ENCODE data around the gene TRIP13.
"Not testable (repeated sequence)": the region's sequence is repeated elsewhere in the genome, so short reads cannot be mapped to it uniquely, and the experiment has no call there.

Gene TRIP13

DNA sequence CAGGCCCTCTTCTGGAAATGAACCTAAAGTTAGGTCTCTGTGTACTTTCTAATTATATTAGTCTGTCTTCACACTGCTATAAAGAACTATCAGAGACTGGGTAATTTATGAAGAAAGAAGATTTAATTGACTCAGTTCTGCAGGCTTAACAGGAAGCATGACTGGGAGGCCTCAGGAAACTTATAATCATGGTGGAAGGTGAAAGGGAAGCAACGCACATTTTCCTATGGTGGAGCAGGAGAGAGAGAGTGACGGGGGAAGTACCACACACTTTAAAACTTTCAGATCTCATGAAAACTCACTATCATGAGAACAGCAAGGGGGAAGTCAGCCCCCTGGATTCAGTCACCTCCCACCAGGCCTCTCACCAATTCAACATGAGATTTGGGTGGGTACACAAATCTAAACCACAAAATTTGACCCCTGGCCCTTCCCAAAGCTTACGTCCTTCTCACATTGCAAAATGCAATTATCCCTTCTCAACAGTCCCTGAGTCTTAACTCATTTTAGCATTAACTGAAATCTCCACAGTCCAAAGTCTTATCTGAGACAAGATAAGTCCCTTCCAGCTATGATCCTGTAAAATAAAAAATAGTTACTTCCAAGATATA, 40.7 kb downstream of the TRIP13 start:
- H3K4me3 ChIP-seq (ENCODE audit: low read depth, low read length) = no peak overlapping the region
- DNase-seq (ENCODE audit: low read depth) = no peak
- TF ChIP-seq, protein P1, sequence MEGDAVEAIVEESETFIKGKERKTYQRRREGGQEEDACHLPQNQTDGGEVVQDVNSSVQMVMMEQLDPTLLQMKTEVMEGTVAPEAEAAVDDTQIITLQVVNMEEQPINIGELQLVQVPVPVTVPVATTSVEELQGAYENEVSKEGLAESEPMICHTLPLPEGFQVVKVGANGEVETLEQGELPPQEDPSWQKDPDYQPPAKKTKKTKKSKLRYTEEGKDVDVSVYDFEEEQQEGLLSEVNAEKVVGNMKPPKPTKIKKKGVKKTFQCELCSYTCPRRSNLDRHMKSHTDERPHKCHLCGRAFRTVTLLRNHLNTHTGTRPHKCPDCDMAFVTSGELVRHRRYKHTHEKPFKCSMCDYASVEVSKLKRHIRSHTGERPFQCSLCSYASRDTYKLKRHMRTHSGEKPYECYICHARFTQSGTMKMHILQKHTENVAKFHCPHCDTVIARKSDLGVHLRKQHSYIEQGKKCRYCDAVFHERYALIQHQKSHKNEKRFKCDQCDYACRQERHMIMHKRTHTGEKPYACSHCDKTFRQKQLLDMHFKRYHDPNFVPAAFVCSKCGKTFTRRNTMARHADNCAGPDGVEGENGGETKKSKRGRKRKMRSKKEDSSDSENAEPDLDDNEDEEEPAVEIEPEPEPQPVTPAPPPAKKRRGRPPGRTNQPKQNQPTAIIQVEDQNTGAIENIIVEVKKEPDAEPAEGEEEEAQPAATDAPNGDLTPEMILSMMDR (conservative IDR thresholded peaks at IDR 0.05; ENCODE audit: low read depth, low read length) = no peak

DNA sequence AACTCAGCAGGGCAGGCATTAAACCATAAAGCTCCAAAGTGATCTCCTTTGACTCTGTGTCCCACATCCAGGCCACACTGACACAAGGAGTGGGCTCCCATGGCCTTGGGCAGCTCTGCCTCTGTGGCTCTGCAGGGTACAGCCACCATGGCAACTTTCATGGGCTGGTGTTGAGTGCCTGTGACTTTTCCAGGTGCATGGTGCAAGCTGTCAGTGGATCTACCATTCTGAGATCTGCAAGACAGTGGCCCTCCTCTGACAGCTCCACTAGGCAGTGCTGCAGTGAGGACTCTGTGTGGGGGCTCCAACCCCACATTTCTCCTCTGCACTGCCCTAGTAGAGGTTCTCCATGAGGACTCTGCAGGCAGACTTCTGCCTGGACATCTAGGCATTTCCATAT, 41.3 kb downstream of the TRIP13 start:
- not testable (repeated sequence) for H3K4me3 ChIP-seq (ENCODE audit: low read depth, low read length); DNase-seq (ENCODE audit: low read depth)

DNA sequence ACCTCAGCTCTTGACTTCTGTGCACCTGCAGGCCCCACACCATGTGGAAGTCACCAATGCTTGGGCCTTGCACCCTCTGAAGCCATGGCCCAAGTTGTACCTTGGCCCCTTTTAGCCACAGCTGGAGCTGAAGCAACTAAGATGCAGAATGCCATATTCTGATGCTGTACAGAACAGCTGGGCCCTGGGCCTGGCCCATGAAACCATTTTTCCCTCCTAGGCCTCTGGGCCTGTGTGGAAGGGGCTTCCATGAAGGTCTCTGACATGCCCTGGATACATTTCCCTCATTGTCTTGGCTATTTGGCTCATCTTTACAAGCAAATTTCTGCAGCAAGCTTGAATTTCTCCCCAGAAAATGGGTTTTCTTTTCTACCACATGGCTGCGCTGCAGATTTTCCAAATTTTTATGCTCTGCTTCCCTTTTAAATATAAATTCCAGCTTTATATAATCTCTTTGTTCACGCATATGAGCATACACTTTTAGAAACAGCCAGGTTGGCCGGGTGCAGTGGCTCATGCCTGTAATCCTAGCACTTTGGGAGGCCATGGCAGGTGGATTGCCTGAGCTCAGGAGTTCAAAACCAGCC, 41.8 kb downstream of the TRIP13 start:
- TF ChIP-seq, protein P1 (conservative IDR thresholded peaks at IDR 0.05; ENCODE audit: low read depth, low read length) = peak; percentile 33
- DNase-seq (ENCODE audit: low read depth) = peak; percentile 22
- H3K4me3 ChIP-seq (ENCODE audit: low read depth, low read length) = not testable (repeated sequence)

DNA sequence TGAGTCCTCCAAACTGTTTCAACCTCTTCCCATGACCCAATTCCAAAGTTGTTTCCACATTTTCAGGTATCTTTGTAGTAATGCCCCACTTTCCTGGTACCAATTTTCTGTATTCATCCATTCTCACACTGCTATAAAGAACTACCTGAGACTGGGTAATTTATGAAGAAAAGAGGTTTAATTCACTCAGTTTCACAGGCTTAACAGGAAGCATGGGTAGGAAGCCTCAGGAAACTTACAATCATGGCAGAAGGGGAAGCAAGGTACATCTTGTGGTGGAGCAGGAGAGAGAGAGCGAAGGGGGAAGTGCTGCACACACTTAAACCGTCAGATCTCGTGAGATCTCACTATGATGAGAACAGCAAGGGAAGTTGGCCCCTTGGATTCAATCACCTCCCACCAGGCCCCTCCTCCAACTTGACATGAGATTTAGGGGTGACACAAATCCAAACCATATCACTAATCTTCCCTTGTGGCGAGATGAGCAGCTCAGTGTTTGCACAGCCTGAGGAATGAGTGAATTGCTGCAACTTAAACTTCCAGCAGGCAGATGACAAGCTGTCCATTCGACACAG, 42.9 kb downstream of the TRIP13 start:
- no peak overlapping the region for H3K4me3 ChIP-seq (ENCODE audit: low read depth, low read length)
- TF ChIP-seq, protein P1 (conservative IDR thresholded peaks at IDR 0.05; ENCODE audit: low read depth, low read length) = no peak
- DNase-seq (ENCODE audit: low read depth) = no peak

DNA sequence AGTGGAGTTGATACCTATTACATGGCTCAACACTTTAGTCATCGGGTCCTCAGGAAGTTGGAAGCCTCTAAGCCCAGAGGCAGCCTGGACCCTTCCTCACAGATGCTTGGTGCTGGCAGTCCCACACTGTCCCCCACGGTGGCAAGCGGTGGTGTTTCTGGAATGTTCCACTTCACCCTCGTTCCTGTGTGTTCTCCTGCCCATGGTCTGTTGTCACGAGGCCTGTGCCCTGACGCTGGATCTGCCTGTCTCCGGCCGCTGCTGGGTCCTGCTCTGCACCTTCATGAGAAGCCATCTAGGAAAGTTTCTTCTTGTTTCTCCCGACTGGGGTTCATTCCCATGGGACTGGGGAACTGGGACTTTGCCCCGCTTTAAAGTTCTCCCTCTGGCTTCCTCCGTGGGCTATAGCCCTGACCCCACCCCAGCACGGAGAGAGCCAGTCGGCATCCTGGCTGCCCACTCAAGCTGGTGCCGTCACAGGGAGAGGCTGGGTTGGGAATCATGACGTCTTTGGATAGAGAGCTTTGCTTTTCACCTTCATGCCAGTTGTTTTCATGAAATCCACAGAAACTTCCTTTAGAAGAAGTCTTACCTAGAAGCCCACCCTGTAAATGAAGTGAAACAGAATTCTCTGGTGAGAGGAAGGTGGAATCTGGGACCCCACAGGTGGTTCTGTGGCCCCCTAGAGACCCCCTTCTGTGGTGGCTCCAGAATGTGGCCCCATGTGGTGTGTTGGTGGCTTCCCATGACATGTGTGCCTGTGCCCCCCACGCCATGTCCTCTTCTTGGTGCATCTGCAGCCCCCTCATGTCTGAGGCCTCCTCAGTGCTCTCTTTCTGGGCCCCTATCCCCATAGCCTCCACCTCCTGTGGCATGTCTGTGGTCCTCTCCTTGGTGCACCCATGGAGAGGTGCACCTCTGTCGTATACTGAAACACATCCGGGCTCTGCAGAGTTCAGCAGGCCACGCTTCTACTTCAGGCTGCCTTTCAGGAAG, 43.8 kb downstream of the TRIP13 start:
- no peak overlapping the region for H3K4me3 ChIP-seq (ENCODE audit: low read depth, low read length)
- no peak for DNase-seq (ENCODE audit: low read depth)
- TF ChIP-seq, protein P1 (conservative IDR thresholded peaks at IDR 0.05; ENCODE audit: low read depth, low read length) = no peak

DNA sequence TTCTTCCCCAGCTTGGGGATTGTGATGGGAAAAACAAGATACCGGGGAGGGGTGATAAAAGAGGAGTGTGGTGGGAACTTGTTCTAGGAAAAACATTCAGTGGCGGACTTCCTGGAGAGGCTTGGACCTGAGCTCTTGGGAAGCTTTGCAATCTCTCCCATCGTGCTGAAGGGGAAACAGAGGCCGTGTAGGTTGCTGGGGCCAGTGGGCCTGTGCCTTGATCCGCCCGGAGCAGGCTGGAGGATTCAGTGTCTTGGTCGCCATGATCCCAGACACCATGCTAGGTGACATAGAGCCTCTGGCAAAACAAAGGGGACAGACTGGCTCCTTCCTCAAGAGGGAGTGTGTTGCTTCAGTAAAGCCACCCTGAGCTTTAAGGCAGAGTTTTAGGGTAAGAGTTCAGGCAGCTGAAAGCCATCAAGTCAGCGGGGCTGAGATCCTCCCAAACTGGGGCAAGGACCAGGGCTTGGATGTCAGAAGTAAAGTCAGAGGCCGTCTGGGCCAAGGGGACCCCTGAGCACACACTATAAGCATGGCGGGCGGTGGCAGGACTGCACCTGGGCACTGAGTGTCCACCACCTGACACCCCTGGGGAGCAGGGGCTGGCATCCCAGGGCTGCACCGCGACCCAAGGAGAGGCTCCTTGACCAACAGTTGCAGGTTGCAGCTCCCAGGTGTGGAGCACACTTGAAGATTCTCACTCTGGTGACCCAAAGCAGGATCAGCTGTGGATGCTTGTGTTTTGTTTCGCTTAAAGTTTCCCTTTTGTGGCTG, 44.7 kb downstream of the TRIP13 start:
- TF ChIP-seq, protein P1 (conservative IDR thresholded peaks at IDR 0.05; ENCODE audit: low read depth, low read length) = no peak
- no peak for DNase-seq (ENCODE audit: low read depth)
- H3K4me3 ChIP-seq (ENCODE audit: low read depth, low read length) = no peak overlapping the region

All from choroid plexus epithelial cell (primary cell).